ENCODE data around the gene POLR3A. TPM values are rescaled to one million over a fixed set of nuclear protein-coding genes. Genes with fewer than 3 reads are reported as not detected.

The POLR3A gene
- total and polyA plus RNA-seq, 2 of the 13 experiments (the other 11 are each of a cell fraction or from before 2014, with no cell fraction given), result 13.6 to 19.2 TPM

DNA sequence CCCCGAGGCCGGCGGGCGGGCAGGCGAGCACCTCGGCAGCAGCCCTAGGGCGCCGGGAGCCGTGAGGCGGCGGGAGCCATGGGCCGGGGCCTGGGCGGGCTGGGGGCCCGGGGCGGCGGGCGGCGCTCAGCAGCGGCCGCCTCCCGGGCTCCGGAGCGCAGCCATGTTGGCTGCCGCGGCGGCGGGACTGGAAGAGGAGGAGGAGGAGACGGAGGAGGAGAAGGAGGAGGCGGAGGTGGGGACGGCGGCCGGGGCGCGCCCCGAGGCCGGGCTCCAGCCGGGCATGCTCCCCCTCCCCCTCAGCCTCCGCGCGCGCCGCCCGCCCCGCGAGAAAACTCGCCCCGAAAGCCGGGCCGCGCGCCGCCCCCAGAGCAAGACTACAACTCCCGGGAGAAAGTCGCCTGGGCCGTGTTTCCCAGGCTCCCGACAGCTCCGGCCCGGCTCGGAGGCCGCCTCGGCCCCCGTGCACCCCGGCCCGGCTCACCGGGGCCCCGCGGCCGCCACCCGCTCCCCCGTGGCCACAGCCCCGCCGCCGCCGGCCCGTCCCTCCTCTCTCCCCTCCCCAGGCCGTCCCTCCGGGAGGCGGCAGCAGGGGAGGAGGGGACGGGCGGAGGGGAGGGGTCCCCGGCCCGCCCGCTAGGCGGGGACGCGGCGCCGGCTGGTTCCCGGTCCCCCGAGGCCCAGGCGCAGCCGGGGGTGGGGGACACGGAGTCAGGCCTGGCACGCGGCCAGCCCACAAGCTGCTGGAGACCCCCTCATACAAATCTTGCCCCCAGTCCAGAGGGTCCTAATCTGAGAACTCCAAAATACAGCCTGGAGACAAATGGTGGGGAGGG, 102.5 kb downstream of the POLR3A start, which contains the start of gene DLG5 (continued):
- TF ChIP-seq, protein P1, sequence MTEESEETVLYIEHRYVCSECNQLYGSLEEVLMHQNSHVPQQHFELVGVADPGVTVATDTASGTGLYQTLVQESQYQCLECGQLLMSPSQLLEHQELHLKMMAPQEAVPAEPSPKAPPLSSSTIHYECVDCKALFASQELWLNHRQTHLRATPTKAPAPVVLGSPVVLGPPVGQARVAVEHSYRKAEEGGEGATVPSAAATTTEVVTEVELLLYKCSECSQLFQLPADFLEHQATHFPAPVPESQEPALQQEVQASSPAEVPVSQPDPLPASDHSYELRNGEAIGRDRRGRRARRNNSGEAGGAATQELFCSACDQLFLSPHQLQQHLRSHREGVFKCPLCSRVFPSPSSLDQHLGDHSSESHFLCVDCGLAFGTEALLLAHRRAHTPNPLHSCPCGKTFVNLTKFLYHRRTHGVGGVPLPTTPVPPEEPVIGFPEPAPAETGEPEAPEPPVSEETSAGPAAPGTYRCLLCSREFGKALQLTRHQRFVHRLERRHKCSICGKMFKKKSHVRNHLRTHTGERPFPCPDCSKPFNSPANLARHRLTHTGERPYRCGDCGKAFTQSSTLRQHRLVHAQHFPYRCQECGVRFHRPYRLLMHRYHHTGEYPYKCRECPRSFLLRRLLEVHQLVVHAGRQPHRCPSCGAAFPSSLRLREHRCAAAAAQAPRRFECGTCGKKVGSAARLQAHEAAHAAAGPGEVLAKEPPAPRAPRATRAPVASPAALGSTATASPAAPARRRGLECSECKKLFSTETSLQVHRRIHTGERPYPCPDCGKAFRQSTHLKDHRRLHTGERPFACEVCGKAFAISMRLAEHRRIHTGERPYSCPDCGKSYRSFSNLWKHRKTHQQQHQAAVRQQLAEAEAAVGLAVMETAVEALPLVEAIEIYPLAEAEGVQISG (CRISPR knock-in tag; IDR thresholded peaks at IDR 0.05), result peak; percentile 3; the same call in 1 of the 2 replicates
- TF ChIP-seq PLRG1 (conservative IDR thresholded peaks at IDR 0.05) (no peak), SAP130 (CRISPR knock-in tag; IDR thresholded peaks at IDR 0.05; ENCODE audit: low read depth) (peak; percentile 25), EEA1 (CRISPR knock-in tag; IDR thresholded peaks at IDR 0.05; ENCODE audit: borderline replicate concordance) (0 out of 2 replicates have a peak, but pooled peaks have one; percentile 33), RAD21 (CRISPR knock-in tag; IDR thresholded peaks at IDR 0.05) (0 out of 2 replicates have a peak, but pooled peaks have one; percentile 23), ZNF616 (CRISPR knock-in tag; IDR thresholded peaks at IDR 0.05; ENCODE audit: low read depth) (0 out of 2 replicates have a peak, but pooled peaks have one; percentile 35), SMARCC2 (IDR thresholded peaks at IDR 0.05) (no peak), ZNF724P (CRISPR knock-in tag; IDR thresholded peaks at IDR 0.05; ENCODE audit: borderline replicate concordance) (no peak), ZNF124 (CRISPR knock-in tag; IDR thresholded peaks at IDR 0.05) (no peak)
- TF ChIP-seq, protein P2, sequence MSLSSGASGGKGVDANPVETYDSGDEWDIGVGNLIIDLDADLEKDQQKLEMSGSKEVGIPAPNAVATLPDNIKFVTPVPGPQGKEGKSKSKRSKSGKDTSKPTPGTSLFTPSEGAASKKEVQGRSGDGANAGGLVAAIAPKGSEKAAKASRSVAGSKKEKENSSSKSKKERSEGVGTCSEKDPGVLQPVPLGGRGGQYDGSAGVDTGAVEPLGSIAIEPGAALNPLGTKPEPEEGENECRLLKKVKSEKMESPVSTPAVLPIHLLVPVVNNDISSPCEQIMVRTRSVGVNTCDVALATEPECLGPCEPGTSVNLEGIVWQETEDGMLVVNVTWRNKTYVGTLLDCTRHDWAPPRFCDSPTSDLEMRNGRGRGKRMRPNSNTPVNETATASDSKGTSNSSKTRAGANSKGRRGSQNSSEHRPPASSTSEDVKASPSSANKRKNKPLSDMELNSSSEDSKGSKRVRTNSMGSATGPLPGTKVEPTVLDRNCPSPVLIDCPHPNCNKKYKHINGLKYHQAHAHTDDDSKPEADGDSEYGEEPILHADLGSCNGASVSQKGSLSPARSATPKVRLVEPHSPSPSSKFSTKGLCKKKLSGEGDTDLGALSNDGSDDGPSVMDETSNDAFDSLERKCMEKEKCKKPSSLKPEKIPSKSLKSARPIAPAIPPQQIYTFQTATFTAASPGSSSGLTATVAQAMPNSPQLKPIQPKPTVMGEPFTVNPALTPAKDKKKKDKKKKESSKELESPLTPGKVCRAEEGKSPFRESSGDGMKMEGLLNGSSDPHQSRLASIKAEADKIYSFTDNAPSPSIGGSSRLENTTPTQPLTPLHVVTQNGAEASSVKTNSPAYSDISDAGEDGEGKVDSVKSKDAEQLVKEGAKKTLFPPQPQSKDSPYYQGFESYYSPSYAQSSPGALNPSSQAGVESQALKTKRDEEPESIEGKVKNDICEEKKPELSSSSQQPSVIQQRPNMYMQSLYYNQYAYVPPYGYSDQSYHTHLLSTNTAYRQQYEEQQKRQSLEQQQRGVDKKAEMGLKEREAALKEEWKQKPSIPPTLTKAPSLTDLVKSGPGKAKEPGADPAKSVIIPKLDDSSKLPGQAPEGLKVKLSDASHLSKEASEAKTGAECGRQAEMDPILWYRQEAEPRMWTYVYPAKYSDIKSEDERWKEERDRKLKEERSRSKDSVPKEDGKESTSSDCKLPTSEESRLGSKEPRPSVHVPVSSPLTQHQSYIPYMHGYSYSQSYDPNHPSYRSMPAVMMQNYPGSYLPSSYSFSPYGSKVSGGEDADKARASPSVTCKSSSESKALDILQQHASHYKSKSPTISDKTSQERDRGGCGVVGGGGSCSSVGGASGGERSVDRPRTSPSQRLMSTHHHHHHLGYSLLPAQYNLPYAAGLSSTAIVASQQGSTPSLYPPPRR (CRISPR knock-in tag; IDR thresholded peaks at IDR 0.05; ENCODE audit: borderline replicate concordance), result no peak
- TF ChIP-seq, protein P3, sequence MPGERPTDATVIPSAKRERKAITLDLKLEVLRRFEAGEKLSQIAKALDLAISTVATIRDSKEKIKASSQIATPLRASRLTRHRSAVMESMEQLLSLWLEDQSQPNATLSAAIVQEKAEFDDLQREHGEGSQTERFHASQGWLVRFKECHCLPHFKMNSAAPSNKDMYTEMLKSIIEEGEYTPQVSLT (CRISPR knock-in tag; IDR thresholded peaks at IDR 0.05; ENCODE audit: borderline replicate concordance, low read depth), result no peak
- TF ChIP-seq, protein P4, sequence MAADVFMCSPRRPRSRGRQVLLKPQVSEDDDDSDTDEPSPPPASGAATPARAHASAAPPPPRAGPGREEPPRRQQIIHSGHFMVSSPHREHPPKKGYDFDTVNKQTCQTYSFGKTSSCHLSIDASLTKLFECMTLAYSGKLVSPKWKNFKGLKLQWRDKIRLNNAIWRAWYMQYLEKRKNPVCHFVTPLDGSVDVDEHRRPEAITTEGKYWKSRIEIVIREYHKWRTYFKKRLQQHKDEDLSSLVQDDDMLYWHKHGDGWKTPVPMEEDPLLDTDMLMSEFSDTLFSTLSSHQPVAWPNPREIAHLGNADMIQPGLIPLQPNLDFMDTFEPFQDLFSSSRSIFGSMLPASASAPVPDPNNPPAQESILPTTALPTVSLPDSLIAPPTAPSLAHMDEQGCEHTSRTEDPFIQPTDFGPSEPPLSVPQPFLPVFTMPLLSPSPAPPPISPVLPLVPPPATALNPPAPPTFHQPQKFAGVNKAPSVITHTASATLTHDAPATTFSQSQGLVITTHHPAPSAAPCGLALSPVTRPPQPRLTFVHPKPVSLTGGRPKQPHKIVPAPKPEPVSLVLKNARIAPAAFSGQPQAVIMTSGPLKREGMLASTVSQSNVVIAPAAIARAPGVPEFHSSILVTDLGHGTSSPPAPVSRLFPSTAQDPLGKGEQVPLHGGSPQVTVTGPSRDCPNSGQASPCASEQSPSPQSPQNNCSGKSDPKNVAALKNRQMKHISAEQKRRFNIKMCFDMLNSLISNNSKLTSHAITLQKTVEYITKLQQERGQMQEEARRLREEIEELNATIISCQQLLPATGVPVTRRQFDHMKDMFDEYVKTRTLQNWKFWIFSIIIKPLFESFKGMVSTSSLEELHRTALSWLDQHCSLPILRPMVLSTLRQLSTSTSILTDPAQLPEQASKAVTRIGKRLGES (CRISPR knock-in tag; IDR thresholded peaks at IDR 0.05; ENCODE audit: borderline replicate concordance), result no peak
- TF ChIP-seq, protein P5, sequence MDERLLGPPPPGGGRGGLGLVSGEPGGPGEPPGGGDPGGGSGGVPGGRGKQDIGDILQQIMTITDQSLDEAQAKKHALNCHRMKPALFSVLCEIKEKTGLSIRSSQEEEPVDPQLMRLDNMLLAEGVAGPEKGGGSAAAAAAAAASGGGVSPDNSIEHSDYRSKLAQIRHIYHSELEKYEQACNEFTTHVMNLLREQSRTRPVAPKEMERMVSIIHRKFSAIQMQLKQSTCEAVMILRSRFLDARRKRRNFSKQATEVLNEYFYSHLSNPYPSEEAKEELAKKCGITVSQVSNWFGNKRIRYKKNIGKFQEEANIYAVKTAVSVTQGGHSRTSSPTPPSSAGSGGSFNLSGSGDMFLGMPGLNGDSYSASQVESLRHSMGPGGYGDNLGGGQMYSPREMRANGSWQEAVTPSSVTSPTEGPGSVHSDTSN (CRISPR knock-in tag; IDR thresholded peaks at IDR 0.05), result no peak
